CD8-positive, alpha-beta memory T cell (primary cell): ENCODE results near the gene ECSIT. TPM values are rescaled to one million over a fixed set of nuclear protein-coding genes. Genes with fewer than 3 reads are reported as not detected.
"Not testable (repeated sequence)": the region's sequence is repeated elsewhere in the genome, so short reads cannot be mapped to it uniquely, and the experiment has no call there.

Experiments used
- CTCF ChIA-PET: fragments of 350-600 bp; sonication (Branson Sonifier 250); formaldehyde crosslinking; loops from one replicate; lab custom pipeline; 2021; ENCODE audit warnings: antibody characterized with exemption; lab: Charles Lee
- POLR2A ChIA-PET: fragments of 350-600 bp; sonication (Branson Sonifier 250); formaldehyde crosslinking; loops from one replicate; lab custom pipeline; 2021; ENCODE audit warnings: antibody characterized with exemption; lab: Charles Lee
- DNase-seq, 5 donors: peaks; one replicate each; pipeline versions ENCODE4 v3.0.0 to v3.0.0-alpha.2; 2020 to 2022; ENCODE audit warnings: mixed read lengths in 1 of 5
- H3K27ac ChIP-seq: one replicate; pipeline ENCODE4 v1.7.0; 2013; ENCODE audit warnings: low read depth, mild to moderate bottlenecking, low read length, moderate library complexity
- H3K27me3 ChIP-seq: 2 replicates; pipeline ENCODE4 v1.7.0; 2013; ENCODE audit warnings: low read length, mild to moderate bottlenecking; ENCODE audit not compliant: insufficient read depth, poor library complexity, severe bottlenecking
- H3K36me3 ChIP-seq: 2 replicates; pipeline ENCODE4 v1.7.0; 2013; ENCODE audit warnings: mild to moderate bottlenecking, low read length, moderate library complexity; ENCODE audit not compliant: insufficient read depth
- H3K4me1 ChIP-seq: 2 replicates; pipeline ENCODE4 v1.7.0; 2013; ENCODE audit warnings: mild to moderate bottlenecking, low read length, moderate library complexity; ENCODE audit not compliant: insufficient read depth
- H3K4me3 ChIP-seq: 2 replicates; pipeline ENCODE4 v1.7.0; 2013; ENCODE audit warnings: mild to moderate bottlenecking, low read length
- H3K9me3 ChIP-seq: 2 replicates; pipeline ENCODE4 v1.7.0; 2013; ENCODE audit warnings: mild to moderate bottlenecking, low read length
- H3K27ac Mint-ChIP-seq, 8 donors: one replicate each; pipeline ENCODE4 v1.8.0; 2020 to 2021; ENCODE audit warnings: mixed read lengths in 8 of 8, mild to moderate bottlenecking in 6 of 8, inconsistent platforms in 3 of 8, moderate library complexity in 3 of 8
- H3K27me3 Mint-ChIP-seq, 2 donors: one replicate each; pipeline ENCODE4 v1.8.0; 2020 to 2021; ENCODE audit warnings: mixed read lengths in 2 of 2, mild to moderate bottlenecking in 1 of 2, moderate library complexity in 1 of 2
- H3K36me3 Mint-ChIP-seq, 3 donors: one replicate each; pipeline ENCODE4 v1.8.0; 2020 to 2021; ENCODE audit warnings: mixed read lengths in 3 of 3, inconsistent platforms in 1 of 3, mild to moderate bottlenecking in 1 of 3
- H3K4me1 Mint-ChIP-seq, 3 donors: one replicate each; pipeline ENCODE4 v1.8.0; 2020 to 2021; ENCODE audit warnings: mixed read lengths in 3 of 3, inconsistent platforms in 1 of 3, mild to moderate bottlenecking in 1 of 3
- H3K4me3 Mint-ChIP-seq, 7 donors: one replicate each; pipeline ENCODE4 v1.8.0; 2020 to 2021; ENCODE audit warnings: mixed read lengths in 7 of 7, mild to moderate bottlenecking in 6 of 7, moderate library complexity in 4 of 7, inconsistent platforms in 2 of 7
- H3K9me3 Mint-ChIP-seq, 5 donors: one replicate each; pipeline ENCODE4 v1.8.0; 2020 to 2022; ENCODE audit warnings: mixed read lengths in 5 of 5, mild to moderate bottlenecking in 3 of 5, moderate library complexity in 2 of 5, inconsistent platforms in 1 of 5
- polyA plus RNA-seq: library from polyadenylated mRNA; unstranded; fragments of 300-500 nt; fragmentation: Illumina TruSeq; gene quantifications from one replicate; pipeline ENCODE4 v1.2.3, GENCODE V29; 2021
- total RNA-seq, 2 experiments: library from RNA; stranded (reverse); gene quantifications; one replicate each; pipeline ENCODE4 v1.2.3, GENCODE V29; 2021

ECSIT gene
- total and polyA plus RNA-seq, 3 experiments from 2014 or later: 31.4 to 61.0 (median 59.6) TPM

GRCh38 chr19:11463391-11463790 is 65.5 kb downstream of the ECSIT start:
- no peaks in the 10 kb centered on the region for H3K9me3 Mint-ChIP-seq
- Histone ChIP-seq H3K9me3 (no peaks in the 10 kb centered on the region), H3K36me3 (no peaks in the 10 kb centered on the region), H3K27me3 (no peaks in the 10 kb centered on the region), H3K27ac (no peak overlapping the region), H3K4me3 (no peak overlapping the region), H3K4me1 (no peaks in the 10 kb centered on the region)
- ChIA-PET CTCF (no interaction called here), POLR2A (no interaction called here)
- DNase-seq: no peak
- peaks cover 0 to 3% (median 0%) of the 10 kb centered on the region in 3 donors for H3K4me1 Mint-ChIP-seq
- H3K4me3 Mint-ChIP-seq: no peak overlapping the region
- peaks cover 4 to 16% of the 10 kb centered on the region in 2 donors for H3K27me3 Mint-ChIP-seq
- H3K27ac Mint-ChIP-seq: peak overlapping the region in 3 of 8 donors; percentile 21 to 43 (median 33)
- H3K36me3 Mint-ChIP-seq: no peaks in the 10 kb centered on the region

GRCh38 chr19:11461453-11461852 is 67.5 kb downstream of the ECSIT start:
- Histone ChIP-seq H3K27me3 (no peaks in the 10 kb centered on the region), H3K36me3 (no peaks in the 10 kb centered on the region), H3K9me3 (no peaks in the 10 kb centered on the region), H3K27ac (no peak overlapping the region), H3K4me3 (no peak overlapping the region), H3K4me1 (no peaks in the 10 kb centered on the region)
- Mint-ChIP-seq H3K27me3 (peaks cover 7 to 18% of the 10 kb centered on the region in 2 donors), H3K4me3 (no peak overlapping the region), H3K36me3 (no peaks in the 10 kb centered on the region), H3K27ac (peak overlapping the region in 1 of 8 donors; percentile 19), H3K4me1 (peaks cover 0 to 3% (median 0%) of the 10 kb centered on the region in 3 donors), H3K9me3 (no peaks in the 10 kb centered on the region)
- ChIA-PET POLR2A (no interaction called here), CTCF (no interaction called here)
- no peak for DNase-seq

GRCh38 chr19:11460207-11460606 is 68.7 kb downstream of the ECSIT start:
- H3K27me3 ChIP-seq: no peaks in the 10 kb centered on the region
- CTCF ChIA-PET: no interaction called here

GRCh38 chr19:11458912-11459311 is 70.0 kb downstream of the ECSIT start:
- H3K27me3 ChIP-seq, H3K9me3 ChIP-seq, H3K4me3 ChIP-seq, H3K36me3 Mint-ChIP-seq, H3K4me3 Mint-ChIP-seq, POLR2A ChIA-PET, H3K9me3 Mint-ChIP-seq, H3K4me1 ChIP-seq, H3K27ac ChIP-seq, H3K27ac Mint-ChIP-seq, H3K36me3 ChIP-seq, H3K4me1 Mint-ChIP-seq, DNase-seq: not testable (repeated sequence)
- CTCF ChIA-PET: interaction anchor here (1.2 kb wide), 1 partner anchor 300 kb away, joined by 3 read pairs; no protein-coding TSS in a partner anchor
- peaks cover 6 to 18% of the 10 kb centered on the region in 2 donors for H3K27me3 Mint-ChIP-seq

More at GRCh38 chr19:11460207-11460606, 68.7 kb downstream of the ECSIT start:
- H3K27ac ChIP-seq: no peak overlapping the region
- Mint-ChIP-seq H3K27ac (no peak overlapping the region), H3K4me3 (no peak overlapping the region), H3K36me3 (no peaks in the 10 kb centered on the region), H3K27me3 (peaks cover 6 to 18% of the 10 kb centered on the region in 2 donors), H3K4me1 (peaks cover 0 to 3% (median 0%) of the 10 kb centered on the region in 3 donors), H3K9me3 (no peaks in the 10 kb centered on the region)
- no peaks in the 10 kb centered on the region for H3K36me3 ChIP-seq
- H3K4me3 ChIP-seq: no peak overlapping the region
- no peaks in the 10 kb centered on the region for H3K9me3 ChIP-seq
- H3K4me1 ChIP-seq: no peaks in the 10 kb centered on the region
- DNase-seq: no peak
- POLR2A ChIA-PET: no interaction called here

- H3K4me1 Mint-ChIP-seq: peaks cover 0 to 2% (median 0%) of the 10 kb centered on the region in 3 donors
- Histone ChIP-seq H3K4me1 (no peaks in the 10 kb centered on the region), H3K36me3 (no peaks in the 10 kb centered on the region), H3K4me3 (no peak overlapping the region), H3K9me3 (no peaks in the 10 kb centered on the region), H3K27me3 (no peaks in the 10 kb centered on the region), H3K27ac (no peak overlapping the region)
- no peak overlapping the region for H3K27ac Mint-ChIP-seq
- H3K27me3 Mint-ChIP-seq: peaks cover 6 to 18% of the 10 kb centered on the region in 2 donors
- H3K9me3 Mint-ChIP-seq: no peaks in the 10 kb centered on the region
- H3K4me3 Mint-ChIP-seq: no peak overlapping the region
- CTCF ChIA-PET: interaction anchor here (1.2 kb wide), 1 partner anchor 299 kb away, joined by 3 read pairs; no protein-coding TSS in a partner anchor
- POLR2A ChIA-PET: no interaction called here
- DNase-seq: no peak
- H3K36me3 Mint-ChIP-seq: no peaks in the 10 kb centered on the region
These were observed 70.6 kb downstream of the ECSIT start for GRCh38 chr19:11458236-11458900.

GRCh38 chr19:11457831-11458230 is 71.1 kb downstream of the ECSIT start:
- Histone ChIP-seq H3K4me3 (no peak overlapping the region), H3K4me1 (no peaks in the 10 kb centered on the region), H3K36me3 (no peaks in the 10 kb centered on the region), H3K27ac (no peak overlapping the region), H3K9me3 (no peaks in the 10 kb centered on the region), H3K27me3 (no peaks in the 10 kb centered on the region)
- H3K36me3 Mint-ChIP-seq: no peaks in the 10 kb centered on the region
- H3K27me3 Mint-ChIP-seq: peaks cover 6 to 18% of the 10 kb centered on the region in 2 donors
- no peak overlapping the region for H3K4me3 Mint-ChIP-seq
- DNase-seq: no peak
- CTCF ChIA-PET: no interaction called here
- POLR2A ChIA-PET: no interaction called here
- no peaks in the 10 kb centered on the region for H3K9me3 Mint-ChIP-seq
- no peaks in the 10 kb centered on the region for H3K4me1 Mint-ChIP-seq
- H3K27ac Mint-ChIP-seq: no peak overlapping the region

GRCh38 chr19:11457115-11457514 is 71.8 kb downstream of the ECSIT start:
- CTCF ChIA-PET: interaction anchor here (1.2 kb wide), 1 partner anchor 76 kb away, joined by 3 read pairs; no protein-coding TSS in a partner anchor
- Histone ChIP-seq H3K36me3 (no peaks in the 10 kb centered on the region), H3K27me3 (no peaks in the 10 kb centered on the region), H3K9me3 (no peaks in the 10 kb centered on the region), H3K4me3 (no peak overlapping the region), H3K27ac (no peak overlapping the region), H3K4me1 (no peaks in the 10 kb centered on the region)
- Mint-ChIP-seq H3K9me3 (no peaks in the 10 kb centered on the region), H3K27me3 (peaks cover 6 to 18% of the 10 kb centered on the region in 2 donors), H3K27ac (no peak overlapping the region), H3K4me1 (no peaks in the 10 kb centered on the region), H3K36me3 (no peaks in the 10 kb centered on the region), H3K4me3 (no peak overlapping the region)
- no peak for DNase-seq
- POLR2A ChIA-PET: no interaction called here

- no peaks in the 10 kb centered on the region for H3K36me3 ChIP-seq
- H3K27ac Mint-ChIP-seq: no peak overlapping the region
- H3K4me3 Mint-ChIP-seq: no peak overlapping the region
- H3K36me3 Mint-ChIP-seq: no peaks in the 10 kb centered on the region
- peaks cover 6 to 18% of the 10 kb centered on the region in 2 donors for H3K27me3 Mint-ChIP-seq
- CTCF ChIA-PET: interaction anchor here (1.2 to 2.1 kb wide), 2 partner anchors 26 to 75 kb away, joined by 3 to 10 read pairs; no protein-coding TSS in a partner anchor
- no peaks in the 10 kb centered on the region for H3K9me3 ChIP-seq
- no peaks in the 10 kb centered on the region for H3K4me1 ChIP-seq
- H3K9me3 Mint-ChIP-seq: no peaks in the 10 kb centered on the region
- H3K27ac ChIP-seq: no peak overlapping the region
- POLR2A ChIA-PET: no interaction called here
- H3K4me1 Mint-ChIP-seq: no peaks in the 10 kb centered on the region
- no peak overlapping the region for H3K4me3 ChIP-seq
- H3K27me3 ChIP-seq: no peaks in the 10 kb centered on the region
- no peak for DNase-seq
These were observed 72.3 kb downstream of the ECSIT start for GRCh38 chr19:11456659-11457058.
